HepG2 (cell line): ENCODE measurements around the gene SMTNL1. TPM values are rescaled to one million over a fixed set of nuclear protein-coding genes. Genes with fewer than 3 reads are reported as not detected.

Experiments used
- ARHGAP35 ChIP-seq: sonication (generic); formaldehyde crosslinking; IDR thresholded peaks from 2 replicates; pipeline ENCODE4 v1.9.0; 2022; ENCODE audit warnings: mild to moderate bottlenecking, inconsistent platforms, moderate library complexity, missing genetic modification reagents, borderline replicate concordance
- ARID2 ChIP-seq: sonication (generic); formaldehyde crosslinking; IDR thresholded peaks from 2 replicates; pipeline ENCODE4 v1.8.1; 2022; ENCODE audit warnings: mild to moderate bottlenecking, missing genetic modification reagents, borderline replicate concordance
- BORCS8-MEF2B ChIP-seq: sonication (generic); formaldehyde crosslinking; IDR thresholded peaks from 2 replicates; pipeline ENCODE4 v1.8.0; 2022; ENCODE audit warnings: mild to moderate bottlenecking, missing genetic modification reagents
- CHCHD3 ChIP-seq: sonication (generic); formaldehyde crosslinking; IDR thresholded peaks from 2 replicates; pipeline ENCODE4 v1.8.0; 2022; ENCODE audit warnings: mild to moderate bottlenecking, missing genetic modification reagents, moderate library complexity
- CREM ChIP-seq, 2 experiments: sonication (generic) in 1 of 2; formaldehyde crosslinking in 1 of 2; IDR thresholded peaks; 2 replicates each; pipeline versions ENCODE4 v1.4.0 to v1.6.1; 2016 to 2020; ENCODE audit warnings: antibody characterized with exemption in 1 of 2, mild to moderate bottlenecking in 1 of 2, missing genetic modification reagents in 1 of 2
- FOXJ3 ChIP-seq: sonication (generic); formaldehyde crosslinking; IDR thresholded peaks from 2 replicates; pipeline ENCODE4 v1.4.0; 2020; ENCODE audit warnings: missing genetic modification reagents, mild to moderate bottlenecking, borderline replicate concordance
- GABPA ChIP-seq, 2 experiments: IDR thresholded peaks; 2 replicates each; pipeline ENCODE4 v1.6.1; 2011 to 2016; ENCODE audit warnings: low read depth in 2 of 2, low read length in 1 of 2, missing biosample characterization in 1 of 2, missing genetic modification characterization in 1 of 2
- KDM4B ChIP-seq: sonication (generic); formaldehyde crosslinking; IDR thresholded peaks from 2 replicates; pipeline ENCODE4 v1.4.0; 2020; ENCODE audit warnings: missing genetic modification reagents
- MIXL1 ChIP-seq: IDR thresholded peaks from 2 replicates; pipeline ENCODE4 v1.6.1; 2016
- SIX1 ChIP-seq: sonication (generic); formaldehyde crosslinking; IDR thresholded peaks from 2 replicates; pipeline ENCODE4 v1.4.0; 2020; ENCODE audit warnings: missing genetic modification reagents, borderline replicate concordance
- SKI ChIP-seq: fragments of 450-650 bp; IDR thresholded peaks from one replicate; pipeline ENCODE4 v1.6.1; 2018; ENCODE audit warnings: mild to moderate bottlenecking; ENCODE audit not compliant: partially characterized antibody
- TBX2 ChIP-seq: sonication (generic); formaldehyde crosslinking; IDR thresholded peaks from 2 replicates; pipeline ENCODE4 v1.5.0; 2020; ENCODE audit warnings: missing genetic modification reagents, mild to moderate bottlenecking, borderline replicate concordance
- ZFP36L2 ChIP-seq: sonication (generic); formaldehyde crosslinking; IDR thresholded peaks from 2 replicates; pipeline ENCODE4 v1.4.0; 2020; ENCODE audit warnings: missing genetic modification reagents
- ZKSCAN5 ChIP-seq: sonication (generic); formaldehyde crosslinking; IDR thresholded peaks from 2 replicates; pipeline ENCODE4 v1.5.1; 2020; ENCODE audit warnings: mild to moderate bottlenecking, missing genetic modification reagents
- ZNF230 ChIP-seq: sonication (generic); formaldehyde crosslinking; IDR thresholded peaks from 2 replicates; pipeline ENCODE4 v1.4.0; 2020; ENCODE audit warnings: mild to moderate bottlenecking, missing genetic modification reagents
- ZNF263 ChIP-seq: sonication (generic); formaldehyde crosslinking; IDR thresholded peaks from 2 replicates; pipeline ENCODE4 v1.4.0; 2020; ENCODE audit warnings: missing genetic modification reagents
- ZNF841 ChIP-seq: sonication (generic); formaldehyde crosslinking; IDR thresholded peaks from 2 replicates; pipeline ENCODE4 v1.8.1; 2023; ENCODE audit warnings: missing genetic modification reagents, borderline replicate concordance
- polyA plus RNA-seq, 8 experiments: library from polyadenylated mRNA; depleted of rRNA in 3 of 8; stranded (reverse) in 7 of 8; unstranded in 1 of 8; fragments of >200 nt; fragmentation: Illumina TruSeq in 4 of 8; extraction: Trizol in 4 of 8; gene quantifications; 2 replicates each; pipeline versions ENCODE4 v1.2.1 to v1.2.3, GENCODE V29; 2011 to 2016; ENCODE audit warnings: low read depth in 4 of 8, missing spikeins in 1 of 8, mixed read lengths in 1 of 8; ENCODE audit not compliant: insufficient read depth in 1 of 8
- total RNA-seq, 5 experiments: library from RNA; depleted of rRNA; stranded (reverse); fragments of >200 nt; fragmentation: Illumina TruSeq; extraction: Trizol; gene quantifications; 2 replicates each; pipeline ENCODE4 v1.2.3, GENCODE V29; 2016; ENCODE audit warnings: low read depth in 1 of 5
- TF ChIP-seq, protein P1 (sequence below): sonication (generic); formaldehyde crosslinking; IDR thresholded peaks from 2 replicates; pipeline ENCODE4 v1.4.0; 2020; ENCODE audit warnings: missing genetic modification reagents
- TF ChIP-seq, protein P2 (sequence below), 2 experiments: sonication (generic) in 1 of 2; formaldehyde crosslinking in 1 of 2; IDR thresholded peaks; 2 replicates each; pipeline versions ENCODE4 v1.4.0 to v1.6.1; 2018 to 2020; ENCODE audit warnings: missing genetic modification reagents in 2 of 2, borderline replicate concordance in 1 of 2, low read depth in 1 of 2, mild to moderate bottlenecking in 1 of 2, missing biosample characterization in 1 of 2
- TF ChIP-seq, protein P3 (sequence below): sonication (generic); formaldehyde crosslinking; IDR thresholded peaks from 2 replicates; pipeline ENCODE4 v1.4.0; 2020; ENCODE audit warnings: mild to moderate bottlenecking, missing genetic modification reagents
- TF ChIP-seq, protein P4 (sequence below): sonication (generic); formaldehyde crosslinking; IDR thresholded peaks from 2 replicates; pipeline ENCODE4 v1.4.0; 2020; ENCODE audit warnings: missing genetic modification reagents, mild to moderate bottlenecking, borderline replicate concordance

SMTNL1 gene
- total and polyA plus RNA-seq, 2 of the 13 experiments (the other 11 are each of a cell fraction or from before 2014, with no cell fraction given): 0.04 TPM; not detected in 1

DNA sequence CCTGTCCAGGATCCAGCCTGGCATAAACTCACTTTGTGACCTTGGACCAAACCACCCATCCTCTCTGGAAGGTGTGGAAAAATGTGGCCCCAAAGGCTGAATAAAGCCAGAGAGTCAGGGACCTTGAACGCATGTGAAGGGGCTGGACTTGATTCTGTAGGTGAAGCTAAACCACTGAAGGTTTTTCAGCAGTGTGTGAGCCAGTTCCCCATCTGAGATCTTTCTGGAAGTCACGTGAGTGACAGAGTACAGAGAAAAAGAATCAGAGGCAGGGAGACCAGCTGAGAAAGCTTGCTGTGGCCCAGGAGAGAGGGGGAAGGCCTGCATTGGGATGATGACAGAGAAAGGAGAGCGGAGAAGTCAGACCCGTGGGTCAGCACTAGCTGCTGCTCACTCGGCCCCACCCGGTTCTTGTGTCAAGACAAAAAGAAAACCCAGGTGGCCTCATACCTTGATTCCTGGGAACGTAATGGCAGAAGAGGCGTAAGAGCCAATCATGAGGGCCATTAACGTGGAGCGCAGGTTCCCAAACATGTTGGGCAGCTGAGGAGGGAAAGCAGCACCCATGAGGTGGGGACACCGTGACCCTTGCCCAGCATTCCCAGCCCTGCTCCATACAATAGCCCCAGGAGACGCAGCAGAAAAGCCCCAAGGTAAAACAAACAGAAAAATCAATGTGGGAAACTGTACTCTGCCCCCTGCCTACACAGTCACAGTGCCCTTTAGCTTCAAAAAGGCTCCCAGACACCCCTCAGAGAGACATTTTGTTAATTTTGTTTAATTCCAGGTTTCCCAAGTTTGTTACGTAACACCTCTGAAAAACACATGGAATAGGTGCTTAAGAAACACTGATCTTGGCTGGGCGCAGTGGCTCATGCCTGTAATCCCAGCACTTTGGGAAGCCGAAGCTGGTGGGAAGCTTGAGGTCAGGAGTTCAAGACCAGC is 39.8 kb upstream of the SMTNL1 start (continued):
- TF ChIP-seq, protein P1, sequence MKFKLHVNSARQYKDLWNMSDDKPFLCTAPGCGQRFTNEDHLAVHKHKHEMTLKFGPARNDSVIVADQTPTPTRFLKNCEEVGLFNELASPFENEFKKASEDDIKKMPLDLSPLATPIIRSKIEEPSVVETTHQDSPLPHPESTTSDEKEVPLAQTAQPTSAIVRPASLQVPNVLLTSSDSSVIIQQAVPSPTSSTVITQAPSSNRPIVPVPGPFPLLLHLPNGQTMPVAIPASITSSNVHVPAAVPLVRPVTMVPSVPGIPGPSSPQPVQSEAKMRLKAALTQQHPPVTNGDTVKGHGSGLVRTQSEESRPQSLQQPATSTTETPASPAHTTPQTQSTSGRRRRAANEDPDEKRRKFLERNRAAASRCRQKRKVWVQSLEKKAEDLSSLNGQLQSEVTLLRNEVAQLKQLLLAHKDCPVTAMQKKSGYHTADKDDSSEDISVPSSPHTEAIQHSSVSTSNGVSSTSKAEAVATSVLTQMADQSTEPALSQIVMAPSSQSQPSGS: 0 out of 2 replicates have a peak, but pooled peaks have one; percentile 3
- TF ChIP-seq ZKSCAN5 (CRISPR knock-in tag) (no peak), KDM4B (CRISPR knock-in tag) (peak; percentile 25; the same call in 1 of the 2 replicates), ZNF841 (CRISPR knock-in tag) (0 out of 2 replicates have a peak, but pooled peaks have one; percentile 22), ZNF230 (CRISPR knock-in tag) (peak; percentile 66; the same call in 1 of the 2 replicates), BORCS8-MEF2B (CRISPR knock-in tag) (0 out of 2 replicates have a peak, but pooled peaks have one; percentile 29), ZNF263 (CRISPR knock-in tag) (0 out of 2 replicates have a peak, but pooled peaks have one; percentile 10), GABPA (IDR thresholded peaks at IDR 0.05; ENCODE audit: low read depth, low read length) (no peak), GABPA (CRISPR knock-in tag; IDR thresholded peaks at IDR 0.05; ENCODE audit: low read depth) (peak; percentile 21; the same call in 1 of the 2 replicates), FOXJ3 (CRISPR knock-in tag) (peak; percentile 88; the same call in 1 of the 2 replicates), ZFP36L2 (CRISPR knock-in tag) (no peak), CHCHD3 (no peak), SKI (peak; percentile 73), TBX2 (CRISPR knock-in tag) (peak; percentile 83), ARHGAP35 (CRISPR knock-in tag) (no peak; the same call in 1 of the 2 replicates), ARID2 (CRISPR knock-in tag) (0 out of 2 replicates have a peak, but pooled peaks have one; percentile 64), MIXL1 (CRISPR knock-in tag) (peak; percentile 61), CREM (IDR thresholded peaks at IDR 0.05) (peak; percentile 84), CREM (CRISPR knock-in tag; IDR thresholded peaks at IDR 0.05) (no peak), SIX1 (CRISPR knock-in tag) (0 out of 2 replicates have a peak, but pooled peaks have one; percentile 57)
- TF ChIP-seq, protein P2, sequence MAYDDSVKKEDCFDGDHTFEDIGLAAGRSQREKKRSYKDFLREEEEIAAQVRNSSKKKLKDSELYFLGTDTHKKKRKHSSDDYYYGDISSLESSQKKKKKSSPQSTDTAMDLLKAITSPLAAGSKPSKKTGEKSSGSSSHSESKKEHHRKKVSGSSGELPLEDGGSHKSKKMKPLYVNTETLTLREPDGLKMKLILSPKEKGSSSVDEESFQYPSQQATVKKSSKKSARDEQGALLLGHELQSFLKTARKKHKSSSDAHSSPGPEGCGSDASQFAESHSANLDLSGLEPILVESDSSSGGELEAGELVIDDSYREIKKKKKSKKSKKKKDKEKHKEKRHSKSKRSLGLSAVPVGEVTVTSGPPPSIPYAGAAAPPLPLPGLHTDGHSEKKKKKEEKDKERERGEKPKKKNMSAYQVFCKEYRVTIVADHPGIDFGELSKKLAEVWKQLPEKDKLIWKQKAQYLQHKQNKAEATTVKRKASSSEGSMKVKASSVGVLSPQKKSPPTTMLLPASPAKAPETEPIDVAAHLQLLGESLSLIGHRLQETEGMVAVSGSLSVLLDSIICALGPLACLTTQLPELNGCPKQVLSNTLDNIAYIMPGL (CRISPR knock-in tag; IDR thresholded peaks at IDR 0.05; ENCODE audit: borderline replicate concordance in 1 of 2, low read depth in 1 of 2): peak; percentile 12 to 63; a peak in 2 of 4 replicates
- TF ChIP-seq, protein P3, sequence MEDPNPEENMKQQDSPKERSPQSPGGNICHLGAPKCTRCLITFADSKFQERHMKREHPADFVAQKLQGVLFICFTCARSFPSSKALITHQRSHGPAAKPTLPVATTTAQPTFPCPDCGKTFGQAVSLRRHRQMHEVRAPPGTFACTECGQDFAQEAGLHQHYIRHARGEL (CRISPR knock-in tag): 0 out of 2 replicates have a peak, but pooled peaks have one; percentile 82
- TF ChIP-seq, protein P4, sequence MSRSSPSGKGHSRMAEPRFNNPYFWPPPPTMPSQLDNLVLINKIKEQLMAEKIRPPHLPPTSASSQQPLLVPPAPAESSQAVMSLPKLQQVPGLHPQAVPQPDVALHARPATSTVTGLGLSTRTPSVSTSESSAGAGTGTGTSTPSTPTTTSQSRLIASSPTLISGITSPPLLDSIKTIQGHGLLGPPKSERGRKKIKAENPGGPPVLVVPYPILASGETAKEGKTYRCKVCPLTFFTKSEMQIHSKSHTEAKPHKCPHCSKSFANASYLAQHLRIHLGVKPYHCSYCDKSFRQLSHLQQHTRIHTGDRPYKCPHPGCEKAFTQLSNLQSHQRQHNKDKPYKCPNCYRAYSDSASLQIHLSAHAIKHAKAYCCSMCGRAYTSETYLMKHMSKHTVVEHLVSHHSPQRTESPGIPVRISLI: peak; percentile 15; the same call in 1 of the 2 replicates
